GM21717 (cell line): ENCODE measurements around the gene DSCAM.
"Not testable (repeated sequence)": the region's sequence is repeated elsewhere in the genome, so short reads cannot be mapped to it uniquely, and the experiment has no call there.

Experiments
- ATAC-seq: cut with Tn5 transposase; IDR thresholded peaks from one replicate; pipeline ENCODE4 v1.9.1; 2021; ENCODE audit warnings: mild to moderate bottlenecking, moderate library complexity; ENCODE audit not compliant: unreplicated experiment

Gene DSCAM

DNA sequence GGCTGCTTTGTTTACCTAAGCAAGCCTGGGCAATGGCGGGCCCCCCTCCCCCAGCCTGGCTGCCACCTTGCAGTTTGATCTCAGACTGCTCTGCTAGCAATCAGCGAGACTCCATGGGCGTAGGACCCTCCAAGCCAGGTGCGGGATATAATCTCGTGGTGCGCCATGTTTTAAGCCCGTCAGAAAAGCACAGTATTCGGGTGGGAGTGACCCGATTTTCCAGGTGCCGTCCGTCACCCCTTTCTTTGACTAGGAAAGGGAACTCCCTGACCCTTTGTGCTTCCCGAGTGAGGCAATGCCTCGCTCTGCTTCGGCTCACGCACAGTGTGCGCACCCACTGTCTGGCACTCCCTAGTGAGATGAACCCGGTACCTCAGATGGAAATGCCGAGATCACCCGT lies 818.6 kb downstream of the DSCAM start:
- not testable (repeated sequence) for ATAC-seq

DNA sequence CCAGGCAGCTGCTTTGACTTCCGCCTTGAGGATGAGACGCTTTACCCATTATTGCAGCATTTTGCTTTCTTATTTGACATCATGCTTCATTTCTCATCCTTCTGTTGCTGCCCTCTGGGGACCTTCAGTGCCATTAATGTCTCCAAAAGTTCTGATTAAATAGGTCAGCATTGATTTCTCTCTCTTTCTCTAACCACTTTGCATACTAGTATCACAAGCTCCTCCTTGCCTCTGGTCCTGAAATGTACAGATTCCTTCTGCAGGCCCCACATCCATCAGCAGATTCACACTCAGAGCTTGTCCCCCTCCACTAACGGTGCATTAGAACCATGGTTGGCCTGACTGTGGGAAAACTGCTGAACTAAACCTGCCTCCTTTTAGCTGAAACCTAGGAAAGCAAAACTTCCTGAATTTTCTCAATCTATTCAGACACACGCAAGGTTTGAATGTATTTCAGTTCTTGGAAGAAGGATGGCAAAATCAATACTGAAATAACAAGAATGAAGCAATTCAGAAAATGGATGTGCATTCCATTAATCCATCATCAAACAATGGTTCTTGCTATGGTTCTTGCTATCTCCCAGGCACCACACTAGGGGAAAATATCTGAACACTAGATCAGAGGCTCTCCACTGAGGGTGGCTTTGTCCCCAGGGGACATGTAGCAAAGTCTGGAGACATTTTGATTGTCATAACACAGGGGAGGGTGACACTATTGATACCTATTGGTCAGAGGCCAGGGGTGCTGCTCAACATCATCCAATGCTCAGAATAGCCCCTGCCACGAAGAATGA lies 825.2 kb downstream of the DSCAM start:
- no peak for ATAC-seq

DNA sequence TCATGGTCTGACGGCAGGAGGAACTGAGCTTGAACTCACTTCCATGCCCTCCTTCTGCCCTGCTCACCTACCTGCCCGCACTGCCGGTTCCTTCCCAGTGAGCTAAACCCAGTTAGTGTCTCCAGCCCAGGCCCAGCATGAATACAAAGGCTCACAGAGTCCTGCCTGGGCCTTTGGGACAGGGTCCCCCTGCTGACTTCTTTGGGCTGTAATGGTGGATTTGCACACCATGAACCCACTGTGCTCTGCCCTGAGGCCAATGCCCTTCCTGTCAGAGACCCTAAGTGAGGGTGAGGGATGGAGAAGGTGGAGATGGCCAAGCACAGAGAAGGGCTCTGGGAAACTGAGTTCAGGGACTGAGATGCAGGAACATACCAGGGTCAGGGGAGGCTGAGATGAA lies 826.3 kb downstream of the DSCAM start:
- no peak for ATAC-seq

DNA sequence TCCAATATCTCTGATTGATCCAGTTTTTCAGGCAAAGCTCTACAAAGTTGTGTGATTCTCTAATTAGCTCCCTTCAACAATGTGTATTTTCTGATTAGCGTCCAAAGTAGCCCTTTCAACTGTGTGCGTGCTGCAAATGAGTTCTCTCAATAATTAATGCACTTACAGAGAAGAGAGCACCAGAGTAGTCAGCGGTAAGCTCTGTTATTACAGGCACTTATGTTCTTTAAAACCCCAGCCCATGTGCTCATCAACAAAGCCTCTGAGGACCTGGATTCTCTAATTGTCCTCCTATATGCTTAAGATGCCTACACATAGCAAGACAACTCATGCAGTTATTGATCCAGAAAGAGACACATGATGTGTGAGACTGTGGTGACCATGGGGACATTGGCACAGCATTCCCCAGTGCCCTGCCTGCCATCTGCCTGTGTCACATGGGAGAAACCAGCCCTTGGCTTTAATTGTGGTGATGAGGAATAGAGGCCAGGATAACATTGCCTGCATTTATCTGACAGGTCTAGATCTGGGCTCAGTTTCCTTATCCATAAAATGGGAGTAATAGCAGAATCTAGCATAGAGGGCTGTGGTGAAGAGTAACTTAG lies 828.0 kb downstream of the DSCAM start:
- ATAC-seq = no peak

DNA sequence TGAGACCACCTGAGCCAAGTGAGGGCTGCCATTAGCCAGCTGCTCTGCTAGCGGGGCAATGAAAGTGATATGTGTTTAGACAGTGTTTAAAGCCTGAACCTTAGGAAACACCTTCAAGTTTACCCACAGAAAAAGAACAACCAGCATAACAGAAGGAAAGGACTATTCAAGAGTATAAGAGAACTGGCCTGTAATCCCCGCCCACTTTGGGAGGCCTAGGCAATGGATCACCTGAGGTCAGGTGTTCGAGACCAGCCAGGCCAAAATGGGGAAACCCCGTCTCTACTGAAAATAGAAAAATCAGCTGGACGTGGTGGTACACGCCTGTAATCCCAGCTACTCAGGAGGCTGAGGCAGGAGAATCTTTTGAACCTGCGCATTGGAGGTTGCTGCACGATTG lies 830.3 kb downstream of the DSCAM start:
- no peak for ATAC-seq

DNA sequence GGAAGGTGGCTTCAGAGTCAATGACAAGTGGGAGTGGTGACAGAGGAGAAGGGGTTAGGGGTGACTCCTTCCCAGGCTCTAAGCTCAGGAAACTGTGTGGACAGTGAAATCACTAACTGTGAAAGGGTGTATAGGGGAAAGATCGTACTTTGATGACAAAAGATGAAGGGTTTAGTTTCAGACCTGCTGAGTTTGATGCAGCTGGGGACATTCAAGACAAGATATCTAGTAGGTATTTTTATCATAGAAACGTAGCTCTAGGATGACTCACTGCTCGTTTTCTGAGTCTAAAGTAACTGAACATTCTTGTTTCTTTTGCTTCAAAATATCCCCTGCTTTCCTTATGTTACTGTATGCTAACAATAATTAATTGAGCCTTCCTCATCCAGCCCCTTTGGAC lies 830.7 kb downstream of the DSCAM start:
- ATAC-seq = no peak

DNA sequence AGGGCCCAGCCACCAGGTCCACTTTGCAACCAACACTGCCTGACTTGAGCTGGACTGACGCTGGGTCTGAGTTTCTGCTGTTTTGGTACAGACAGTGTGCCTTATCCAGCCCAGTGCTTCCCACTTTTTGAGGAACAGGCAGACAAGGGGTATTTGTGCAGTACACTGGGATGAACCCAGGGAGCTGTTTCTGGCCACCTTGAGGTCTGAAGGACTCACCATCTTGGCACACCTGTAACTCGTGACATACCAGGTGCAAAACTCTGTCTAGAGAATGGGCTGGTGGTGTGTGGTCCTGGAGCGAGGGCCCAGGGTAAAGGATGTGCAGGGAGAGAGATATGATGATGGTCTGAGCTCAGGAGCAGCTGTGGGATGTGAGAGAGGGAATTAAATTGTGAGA lies 831.1 kb downstream of the DSCAM start:
- no peak for ATAC-seq

DNA sequence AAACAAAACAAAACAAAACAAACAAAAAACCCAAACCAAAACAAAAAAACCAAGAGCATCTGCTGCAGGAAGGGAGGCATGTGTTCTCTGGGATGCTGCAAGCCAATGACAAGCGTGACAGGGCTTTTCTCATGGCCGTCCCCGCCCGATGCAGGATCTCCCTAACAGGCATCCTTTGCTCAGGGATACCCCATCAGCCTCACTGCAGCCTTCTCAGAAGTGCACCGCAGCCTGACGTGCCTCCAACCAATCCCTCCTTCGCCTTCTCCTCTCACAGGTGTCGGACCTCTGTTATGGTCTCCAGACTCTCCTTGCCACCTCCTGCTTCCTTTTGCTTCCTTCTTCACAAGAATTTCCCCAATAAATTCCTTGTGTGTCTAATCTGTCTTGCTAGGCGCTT lies 832.6 kb downstream of the DSCAM start:
- no peak for ATAC-seq

DNA sequence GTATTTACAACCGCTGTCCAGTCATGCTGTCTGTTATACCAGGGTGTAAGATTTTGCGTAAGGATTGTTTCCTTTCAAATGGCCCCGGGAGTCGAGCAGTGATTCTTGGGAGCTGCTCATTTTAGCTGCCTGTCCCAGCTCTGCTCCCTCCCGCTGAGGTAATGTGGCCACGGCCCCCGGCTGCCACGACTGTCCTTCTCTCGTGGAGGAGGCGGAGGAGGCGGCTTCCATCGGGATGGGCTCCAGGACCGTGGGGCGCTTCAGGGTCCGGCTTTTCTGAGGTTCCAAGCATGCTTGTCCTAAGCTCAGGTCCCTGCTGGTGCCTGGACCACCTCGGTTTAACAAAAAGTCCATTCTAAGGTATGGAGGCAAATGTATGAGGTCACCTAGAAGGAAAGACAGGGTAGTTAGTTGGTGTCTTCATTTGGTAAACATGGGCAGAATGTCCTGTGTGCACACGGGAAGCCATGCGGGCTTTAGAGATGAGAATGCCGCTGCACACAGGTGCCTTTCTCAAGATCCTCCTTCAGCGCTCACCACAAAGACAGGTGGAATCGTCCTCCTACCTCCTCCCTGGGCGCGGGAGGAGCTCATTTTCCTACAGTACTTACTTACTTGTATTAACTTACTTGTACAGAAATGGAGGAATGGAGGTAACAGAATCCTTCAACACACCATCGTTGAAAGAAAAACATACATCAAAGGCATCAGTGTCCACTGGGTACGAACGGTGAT lies 833.8 kb downstream of the DSCAM start:
- ATAC-seq = no peak

DNA sequence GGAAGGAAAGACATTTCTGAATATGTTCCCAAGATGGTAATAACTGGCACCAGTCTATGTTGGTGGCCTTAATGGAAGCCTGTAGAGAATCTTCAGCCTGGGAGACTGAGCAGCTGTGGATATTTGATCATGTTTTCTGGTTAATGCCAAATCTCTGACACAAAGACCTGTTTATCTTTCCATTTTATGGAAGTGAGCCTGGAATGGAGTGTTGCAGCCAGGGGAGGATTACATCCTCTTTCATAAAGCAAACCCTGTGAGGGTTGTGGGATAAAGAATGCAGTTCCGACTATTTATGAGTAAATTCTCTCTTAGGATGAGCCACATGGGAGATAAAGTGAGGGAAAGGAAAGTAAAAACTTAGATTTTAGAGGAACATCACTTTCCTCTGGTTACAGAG lies 835.6 kb downstream of the DSCAM start:
- no peak for ATAC-seq

DNA sequence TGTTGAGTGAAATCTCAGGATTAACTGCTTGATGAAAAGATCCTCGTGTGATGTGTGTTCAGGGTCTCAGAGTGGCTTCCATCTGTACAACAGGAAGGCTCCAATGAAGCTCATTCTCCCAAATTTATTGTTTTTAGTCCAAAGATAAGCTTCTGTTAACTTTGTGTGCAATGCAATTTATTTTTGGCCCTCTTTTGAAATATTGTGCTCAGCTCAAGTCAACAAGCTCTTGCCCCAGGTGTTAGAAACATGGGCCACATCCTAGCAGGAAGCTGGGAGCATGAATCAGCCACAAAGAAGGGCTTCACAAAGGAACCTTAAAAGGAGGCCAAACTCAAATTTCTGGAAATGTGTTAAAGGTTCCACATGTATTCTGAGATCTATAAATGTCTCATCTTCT lies 844.0 kb downstream of the DSCAM start:
- ATAC-seq = no peak

DNA sequence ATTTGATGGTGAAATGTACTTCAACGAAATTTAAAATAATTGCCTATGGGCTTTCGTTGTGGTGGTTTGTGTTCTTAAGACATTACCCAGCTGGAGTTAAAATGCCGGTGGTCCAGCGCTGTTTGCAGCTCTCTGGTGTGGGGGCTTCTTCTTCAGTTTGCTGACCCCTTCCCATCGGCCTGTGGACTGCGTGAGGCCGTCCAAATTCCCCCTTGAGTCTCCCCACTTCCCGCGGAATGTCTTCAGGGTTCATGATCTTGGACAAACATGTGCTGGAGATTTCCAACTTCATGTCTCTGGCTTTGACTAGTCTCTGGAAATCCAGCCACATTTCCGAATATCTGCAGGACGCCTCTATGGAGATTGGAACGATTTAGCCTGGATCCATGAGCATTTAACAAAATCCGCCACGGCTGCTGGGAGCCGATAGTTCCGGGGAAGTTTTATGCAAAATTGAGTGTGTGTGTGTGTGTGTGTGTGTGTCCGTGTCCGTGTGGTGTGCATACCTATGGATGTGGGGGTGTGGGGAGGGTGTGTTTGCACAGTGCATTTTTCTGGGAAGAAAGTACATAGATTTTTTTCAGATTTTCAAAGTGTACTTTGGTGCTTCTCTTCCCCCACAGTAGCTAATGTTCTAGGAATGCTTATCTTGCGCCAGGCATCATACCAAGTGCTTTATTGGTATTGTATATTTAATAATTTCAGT lies 862.5 kb downstream of the DSCAM start:
- no peak for ATAC-seq

DNA sequence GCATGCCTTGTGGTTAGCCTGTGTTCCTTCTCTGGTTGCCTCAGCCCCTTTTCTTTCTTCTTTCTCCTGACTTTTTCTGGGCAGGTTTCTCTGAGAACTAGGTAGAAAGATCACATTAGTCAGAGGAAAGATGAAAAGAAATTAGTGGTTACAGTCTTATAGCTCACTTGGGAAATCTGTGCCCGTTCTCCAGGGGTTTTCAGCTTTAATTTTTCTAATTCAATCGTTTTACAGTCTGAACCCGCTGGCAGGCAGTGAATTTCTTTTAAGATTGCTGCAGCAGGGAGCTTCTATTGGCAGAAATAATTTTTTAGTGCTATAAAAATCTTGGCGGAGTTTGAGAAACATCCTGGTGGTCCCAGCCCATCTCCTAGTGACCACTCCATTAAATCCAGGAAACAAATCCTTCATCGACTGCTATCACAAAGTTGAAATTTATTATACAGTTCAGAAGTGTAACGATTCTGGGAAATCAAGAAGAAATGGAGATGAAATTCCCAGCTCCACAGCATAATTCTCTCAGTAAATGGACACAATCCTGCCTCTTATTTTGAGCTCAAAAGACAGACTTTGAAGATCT lies 866.6 kb downstream of the DSCAM start:
- no peak for ATAC-seq

DNA sequence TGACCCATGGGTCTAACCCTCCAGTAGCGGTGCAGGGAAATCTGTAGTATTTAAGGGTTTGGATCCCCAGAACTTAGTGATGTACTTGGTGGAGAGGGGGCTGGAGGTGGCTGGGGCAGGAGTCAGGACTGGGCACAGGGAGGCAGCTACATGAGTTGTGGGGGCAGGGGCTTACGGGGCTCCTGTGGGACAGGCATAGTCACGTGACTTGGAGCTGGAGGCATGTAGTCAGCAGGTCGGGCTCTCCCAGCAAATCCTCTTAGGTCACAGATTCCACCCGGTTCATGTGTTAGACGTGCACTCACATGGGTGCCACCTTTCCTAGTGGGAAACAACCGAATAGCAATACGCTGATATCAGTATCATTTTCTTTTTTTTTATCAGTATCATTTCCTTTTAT lies 867.6 kb downstream of the DSCAM start:
- ATAC-seq = no peak

DNA sequence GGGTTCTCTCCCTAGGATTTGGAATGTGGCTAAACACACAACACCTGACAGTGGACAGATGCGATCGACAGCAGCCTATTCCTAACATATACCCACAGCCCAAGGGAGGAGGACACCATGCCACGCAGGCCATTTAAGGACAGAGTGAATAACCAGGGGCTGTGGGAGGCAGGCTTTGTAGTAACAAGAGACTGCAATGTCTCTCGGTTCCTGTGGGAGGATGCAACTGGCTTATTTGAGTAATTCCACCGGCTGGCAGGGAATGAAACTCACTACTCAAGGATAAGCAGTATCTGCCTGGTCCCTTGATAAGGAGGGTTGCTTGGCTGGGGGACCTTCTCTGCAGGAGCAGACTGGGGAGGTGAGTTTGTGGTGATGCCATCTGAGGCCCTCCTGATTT lies 870.2 kb downstream of the DSCAM start:
- ATAC-seq = no peak

DNA sequence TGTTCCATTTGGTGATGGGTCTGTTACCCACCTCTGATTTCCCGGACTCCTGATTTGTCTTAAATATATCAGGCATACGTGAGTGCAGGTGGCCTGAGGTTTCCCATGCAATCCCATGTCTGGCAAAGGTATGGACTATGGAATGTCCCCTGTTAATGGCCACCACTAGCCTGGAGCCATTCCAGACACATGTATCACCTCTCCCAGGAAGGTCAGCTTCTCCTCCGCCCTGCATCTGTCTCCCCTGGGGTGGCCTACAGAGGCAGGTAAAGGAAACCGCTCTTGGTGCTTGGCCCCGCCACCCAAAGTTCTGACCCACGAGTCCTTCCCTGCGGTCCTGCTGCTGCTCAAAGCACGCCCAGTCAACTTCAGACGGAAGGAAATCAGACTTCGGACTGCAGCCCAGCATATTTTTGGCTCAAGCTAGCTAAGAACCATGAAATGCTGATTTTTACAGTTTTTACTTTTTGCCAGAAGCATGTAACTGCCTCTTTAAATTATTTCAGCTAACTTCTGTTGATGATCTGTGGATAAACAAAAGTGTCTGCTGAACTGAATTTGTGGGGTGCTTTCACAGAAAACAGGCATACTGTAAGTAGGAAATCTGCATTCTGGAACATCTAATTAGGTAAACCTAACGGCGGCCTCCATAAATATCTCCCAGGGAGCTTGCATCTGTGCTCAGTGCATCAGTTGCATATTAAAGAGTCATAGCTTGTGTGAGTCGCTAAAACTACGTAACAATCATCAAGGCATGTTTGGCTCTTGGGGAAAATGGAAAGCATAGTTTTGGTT lies 873.8 kb downstream of the DSCAM start:
- no peak for ATAC-seq

DNA sequence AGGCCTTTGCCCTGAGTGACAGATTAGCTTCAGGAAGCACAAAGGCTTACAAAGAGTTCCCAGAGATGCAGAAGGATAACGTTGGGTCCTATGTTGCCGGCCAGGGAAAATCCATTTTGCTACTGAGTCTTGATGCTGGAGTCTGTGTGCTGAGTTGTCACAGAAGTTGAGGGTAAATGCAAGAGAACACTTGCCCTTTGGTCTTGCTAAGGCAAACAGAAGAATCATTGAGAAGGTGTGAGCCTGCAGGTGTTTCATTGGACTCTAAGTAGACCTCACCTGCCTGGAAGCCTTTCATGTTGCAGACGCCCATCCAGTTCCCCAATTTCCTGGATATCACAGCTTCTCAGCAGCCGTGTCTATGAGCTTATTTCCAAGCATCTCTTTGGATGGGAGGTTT lies 874.5 kb downstream of the DSCAM start:
- ATAC-seq = no peak

DNA sequence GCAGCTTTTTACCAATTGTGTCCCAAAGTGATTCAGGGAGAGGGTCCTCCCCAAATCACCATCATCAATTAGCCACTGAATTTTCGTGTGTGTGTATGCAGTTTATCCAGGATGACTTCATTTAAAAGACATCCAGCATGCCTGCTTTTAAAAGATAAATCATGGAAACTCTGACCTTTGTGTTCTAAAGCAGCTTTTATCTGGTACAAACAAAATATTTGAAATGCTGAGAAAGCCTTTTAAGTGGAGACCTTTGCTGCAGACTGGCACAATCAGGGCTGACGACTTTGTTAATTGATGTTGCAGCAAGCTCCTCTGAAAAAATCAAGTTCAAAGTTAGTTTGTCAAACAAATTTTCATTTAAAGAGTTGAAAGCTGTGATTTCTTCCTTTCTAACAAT lies 875.0 kb downstream of the DSCAM start:
- no peak for ATAC-seq

DNA sequence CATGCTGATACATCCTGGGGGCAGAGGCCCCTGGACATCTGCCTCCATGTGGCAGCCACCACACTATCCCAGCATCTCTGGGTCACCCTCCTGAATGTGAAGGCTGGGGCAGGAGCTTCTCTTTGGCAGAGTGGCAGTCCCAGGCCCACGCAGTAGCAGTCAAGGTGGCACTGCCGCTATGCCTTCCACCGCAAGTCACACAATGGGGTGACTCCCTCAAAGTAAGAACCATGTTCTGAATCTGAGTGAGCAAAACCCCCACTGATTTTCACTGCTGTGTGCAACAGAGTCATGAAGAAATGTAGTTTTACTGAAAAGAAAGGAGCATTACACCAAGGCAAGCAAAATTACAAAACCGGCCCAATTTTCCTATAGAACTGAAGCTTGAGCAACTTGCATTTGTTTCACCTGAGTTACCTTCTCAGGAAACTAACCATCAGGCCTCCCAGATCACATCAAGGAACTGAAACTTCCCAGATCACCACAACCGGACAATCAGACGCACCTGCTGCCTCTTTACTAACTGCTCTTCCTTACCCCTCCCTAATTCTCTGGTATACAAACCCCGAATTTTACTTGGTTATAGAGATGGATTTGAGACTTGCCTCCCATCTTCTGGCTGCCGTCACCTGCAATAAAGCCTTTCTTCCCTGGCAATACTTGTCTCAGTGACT lies 877.1 kb downstream of the DSCAM start:
- ATAC-seq = no peak

DNA sequence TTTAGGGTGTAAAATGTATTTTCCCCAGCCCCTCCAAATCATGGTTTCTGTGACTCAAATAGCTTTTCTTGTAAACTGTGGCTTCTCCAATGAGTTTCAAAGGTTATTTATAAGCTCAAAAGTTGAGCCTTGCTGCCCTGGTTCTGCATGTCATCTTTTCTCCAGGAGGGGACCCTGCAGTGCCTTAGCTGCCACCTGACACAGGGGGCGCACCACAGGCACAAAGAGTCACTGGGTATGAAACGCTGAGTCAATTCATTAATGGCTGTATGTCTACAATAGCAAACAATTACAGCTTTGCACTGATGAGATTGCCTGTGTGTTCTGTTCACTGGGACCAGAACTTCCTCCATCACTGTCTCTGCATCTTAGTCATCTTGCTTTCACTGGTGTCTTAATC lies 878.9 kb downstream of the DSCAM start:
- ATAC-seq = no peak
